Uterus (tissue), 2 donors: ENCODE results near the gene PBX2.

ENCODE experiments used
- POLR2A ChIP-seq, 2 donors: fragments of 450-650 bp; IDR thresholded peaks; one replicate each; pipeline ENCODE4 v1.6.1; 2016; ENCODE audit warnings: antibody characterized with exemption in 2 of 2, mild to moderate bottlenecking in 1 of 2, moderate library complexity in 1 of 2
- TF ChIP-seq, protein P1 (sequence below), 4 experiments: fragments of 200-600 bp in 2 of 4; fragments of 450-650 bp in 2 of 4; sonication (generic) in 2 of 4; IDR thresholded peaks; one replicate each; pipeline ENCODE4 v1.5.1; 2016 to 2019; ENCODE audit warnings: antibody characterized with exemption in 4 of 4, mild to moderate bottlenecking in 2 of 4, moderate library complexity in 1 of 4

DNA sequence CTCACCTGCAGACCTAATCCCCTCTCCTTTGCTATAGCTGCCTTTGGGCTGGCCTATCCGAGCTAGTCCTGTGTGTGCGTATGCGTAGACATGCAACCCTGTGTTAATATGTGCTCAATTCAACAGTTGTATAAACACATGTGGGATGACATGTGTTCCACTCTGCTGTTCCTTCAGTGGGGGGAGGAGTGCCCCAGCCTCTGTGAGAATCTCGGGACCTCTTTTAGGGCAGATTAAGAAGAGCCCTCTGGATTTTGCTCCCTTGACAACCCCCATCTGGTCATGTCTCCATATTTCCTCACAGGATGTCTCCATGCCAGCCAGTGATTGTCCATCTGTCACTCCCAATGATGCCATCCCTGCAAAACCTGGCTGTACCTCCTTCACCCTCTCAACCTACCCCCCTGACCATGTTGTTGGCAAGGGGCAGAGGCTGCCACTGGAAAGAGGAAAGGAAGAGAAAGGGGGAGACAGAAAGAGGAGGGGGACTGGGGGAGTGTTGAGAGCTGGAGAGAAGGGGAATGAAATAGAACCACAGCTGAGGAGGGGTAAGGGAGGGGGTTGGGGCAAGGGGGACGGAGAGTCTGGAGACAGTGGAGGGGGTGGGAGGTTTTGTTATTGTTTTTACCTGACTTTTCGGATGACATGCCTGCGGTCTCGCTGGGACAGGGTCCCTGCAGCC, 38.7 kb downstream of the PBX2 start:
- TF ChIP-seq, protein P1, sequence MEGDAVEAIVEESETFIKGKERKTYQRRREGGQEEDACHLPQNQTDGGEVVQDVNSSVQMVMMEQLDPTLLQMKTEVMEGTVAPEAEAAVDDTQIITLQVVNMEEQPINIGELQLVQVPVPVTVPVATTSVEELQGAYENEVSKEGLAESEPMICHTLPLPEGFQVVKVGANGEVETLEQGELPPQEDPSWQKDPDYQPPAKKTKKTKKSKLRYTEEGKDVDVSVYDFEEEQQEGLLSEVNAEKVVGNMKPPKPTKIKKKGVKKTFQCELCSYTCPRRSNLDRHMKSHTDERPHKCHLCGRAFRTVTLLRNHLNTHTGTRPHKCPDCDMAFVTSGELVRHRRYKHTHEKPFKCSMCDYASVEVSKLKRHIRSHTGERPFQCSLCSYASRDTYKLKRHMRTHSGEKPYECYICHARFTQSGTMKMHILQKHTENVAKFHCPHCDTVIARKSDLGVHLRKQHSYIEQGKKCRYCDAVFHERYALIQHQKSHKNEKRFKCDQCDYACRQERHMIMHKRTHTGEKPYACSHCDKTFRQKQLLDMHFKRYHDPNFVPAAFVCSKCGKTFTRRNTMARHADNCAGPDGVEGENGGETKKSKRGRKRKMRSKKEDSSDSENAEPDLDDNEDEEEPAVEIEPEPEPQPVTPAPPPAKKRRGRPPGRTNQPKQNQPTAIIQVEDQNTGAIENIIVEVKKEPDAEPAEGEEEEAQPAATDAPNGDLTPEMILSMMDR (IDR thresholded peaks at IDR 0.05), result no peak
- no peak for TF ChIP-seq POLR2A (IDR thresholded peaks at IDR 0.05)
